Lung (tissue), 12 donors: ENCODE measurements around the gene PRPF19. TPM values are rescaled to one million over a fixed set of nuclear protein-coding genes. Genes with fewer than 3 reads are reported as not detected.

Experiments
- ATAC-seq: fragments of 200-7000 bp; cut with Tn5 transposase; one replicate; pipeline ENCODE4 v1.9.1; 2020; ENCODE audit warnings: moderate number of reproducible peaks; ENCODE audit not compliant: insufficient read depth, low FRiP score
- DNase-seq, 3 donors: peaks; one replicate each; pipeline ENCODE4 v3.0.0-alpha.2; 2013 to 2017
- H3K27ac ChIP-seq, 2 donors: one replicate each; pipeline ENCODE4 v1.5.1; 2013; ENCODE audit warnings: mild to moderate bottlenecking in 2 of 2, moderate library complexity in 2 of 2, control low read depth in 1 of 2, inconsistent platforms in 1 of 2, low read depth in 1 of 2, low read length in 1 of 2
- H3K27me3 ChIP-seq, 3 donors: one replicate each; pipeline ENCODE4 v1.5.1; 2013; ENCODE audit warnings: low read length in 2 of 3; ENCODE audit not compliant: control insufficient read depth in 3 of 3, insufficient read depth in 3 of 3
- H3K36me3 ChIP-seq, 4 donors: one replicate each; pipeline ENCODE4 v1.5.1; 2013; ENCODE audit warnings: low read length in 4 of 4, mild to moderate bottlenecking in 1 of 4, moderate library complexity in 1 of 4; ENCODE audit not compliant: control insufficient read depth in 4 of 4, insufficient read depth in 4 of 4
- H3K4me1 ChIP-seq, 5 donors: one replicate each; pipeline ENCODE4 v1.5.1; 2013; ENCODE audit warnings: low read length in 5 of 5, mild to moderate bottlenecking in 2 of 5, moderate library complexity in 1 of 5; ENCODE audit not compliant: control insufficient read depth in 5 of 5, insufficient read depth in 5 of 5
- H3K4me3 ChIP-seq: one replicate; pipeline ENCODE4 v1.5.1; 2013; ENCODE audit warnings: mild to moderate bottlenecking, control low read depth, moderate library complexity
- H3K9ac ChIP-seq, 2 donors: one replicate each; pipeline ENCODE4 v1.5.1; 2013; ENCODE audit warnings: low read length in 2 of 2, control low read depth in 1 of 2; ENCODE audit not compliant: insufficient read depth in 1 of 2
- H3K9me3 ChIP-seq, 4 donors: one replicate each; pipeline ENCODE4 v1.5.1; 2013; ENCODE audit warnings: low read length in 3 of 4, mild to moderate bottlenecking in 1 of 4, moderate library complexity in 1 of 4; ENCODE audit not compliant: control insufficient read depth in 4 of 4, insufficient read depth in 3 of 4
- WGBS, 2 donors: extraction: QIAGEN DNeasy Blood & Tissue Kit; methylation state at CpG; one replicate each; pipeline ENCODE4 v1.1.7; 2013; 5-methylcytosine and 5-hydroxymethylcytosine counted together
- polyA plus RNA-seq, 2 donors: library from polyadenylated mRNA; stranded (reverse); fragments of 200-250 nt; gene quantifications; one replicate each; pipeline ENCODE4 v1.2.1, GENCODE V29; 2013
- total RNA-seq, 2 donors: library from RNA; depleted of rRNA in 1 of 2; stranded (reverse); fragments of >200 nt in 1 of 2; gene quantifications; one replicate each; pipeline ENCODE4 v1.2.1, GENCODE V29; 2014 to 2021
- TF ChIP-seq, protein P1 (sequence below): IDR thresholded peaks from 2 replicates; pipeline ENCODE4 v1.5.1; 2012; ENCODE audit warnings: mild to moderate bottlenecking; ENCODE audit errors: control extremely low read depth, extremely low read depth
- donor health status: control.
- donor health status: control.
- donor health status: Bipolar disorder and iron deficiency.
- donor health status: healthy.
- donor health status: DM: yes; HTN: yes; CAD: no.

Gene PRPF19
- total and polyA plus RNA-seq, 4 donors = 49.0 to 79.0 (median 65.2) TPM

DNA sequence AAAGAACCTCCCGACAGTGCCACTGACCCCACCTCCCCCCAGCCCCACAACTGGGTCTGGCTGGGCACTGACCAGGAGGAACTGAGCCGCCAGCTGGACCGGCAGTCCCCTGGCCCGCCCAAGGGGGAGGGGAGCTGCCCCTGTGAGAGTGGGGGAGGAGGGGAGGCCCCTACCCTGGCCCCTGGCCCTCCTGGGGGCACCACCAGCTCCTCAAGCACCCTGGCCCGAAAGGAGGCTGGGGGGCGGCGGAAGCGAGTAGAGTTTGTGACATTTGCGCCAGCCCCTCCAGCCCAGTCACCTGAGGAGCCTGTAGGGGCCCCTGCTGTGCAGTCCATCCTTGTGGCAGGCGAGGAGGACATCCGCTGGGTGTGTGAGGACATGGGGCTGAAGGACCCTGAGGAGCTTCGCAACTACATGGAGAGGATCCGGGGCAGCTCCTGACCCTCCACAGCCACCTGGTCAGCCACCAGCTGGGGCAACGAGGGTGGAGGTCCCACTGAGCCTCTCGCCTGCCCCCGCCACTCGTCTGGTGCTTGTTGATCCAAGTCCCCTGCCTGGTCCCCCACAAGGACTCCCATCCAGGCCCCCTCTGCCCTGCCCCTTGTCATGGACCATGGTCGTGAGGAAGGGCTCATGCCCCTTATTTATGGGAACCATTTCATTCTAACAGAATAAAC lies 30.2 kb upstream of the PRPF19 start:
- H3K4me3 ChIP-seq = no peak overlapping the region
- no peak for DNase-seq
- WGBS, 2 donors = 86 to 88% methylated on average over 17 to 18 of the region's 18 CpGs
- no peaks in the 10 kb centered on the region for H3K27me3 ChIP-seq
- TF ChIP-seq, protein P1, sequence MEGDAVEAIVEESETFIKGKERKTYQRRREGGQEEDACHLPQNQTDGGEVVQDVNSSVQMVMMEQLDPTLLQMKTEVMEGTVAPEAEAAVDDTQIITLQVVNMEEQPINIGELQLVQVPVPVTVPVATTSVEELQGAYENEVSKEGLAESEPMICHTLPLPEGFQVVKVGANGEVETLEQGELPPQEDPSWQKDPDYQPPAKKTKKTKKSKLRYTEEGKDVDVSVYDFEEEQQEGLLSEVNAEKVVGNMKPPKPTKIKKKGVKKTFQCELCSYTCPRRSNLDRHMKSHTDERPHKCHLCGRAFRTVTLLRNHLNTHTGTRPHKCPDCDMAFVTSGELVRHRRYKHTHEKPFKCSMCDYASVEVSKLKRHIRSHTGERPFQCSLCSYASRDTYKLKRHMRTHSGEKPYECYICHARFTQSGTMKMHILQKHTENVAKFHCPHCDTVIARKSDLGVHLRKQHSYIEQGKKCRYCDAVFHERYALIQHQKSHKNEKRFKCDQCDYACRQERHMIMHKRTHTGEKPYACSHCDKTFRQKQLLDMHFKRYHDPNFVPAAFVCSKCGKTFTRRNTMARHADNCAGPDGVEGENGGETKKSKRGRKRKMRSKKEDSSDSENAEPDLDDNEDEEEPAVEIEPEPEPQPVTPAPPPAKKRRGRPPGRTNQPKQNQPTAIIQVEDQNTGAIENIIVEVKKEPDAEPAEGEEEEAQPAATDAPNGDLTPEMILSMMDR = no peak
- no peak for ATAC-seq
- peak overlapping the region; percentile 41 to 85 for H3K27ac ChIP-seq
- H3K9ac ChIP-seq = no peak overlapping the region
- no peaks in the 10 kb centered on the region for H3K9me3 ChIP-seq
- H3K4me1 ChIP-seq = peaks cover 0 to 14% (median 0%) of the 10 kb centered on the region in 5 donors
- H3K36me3 ChIP-seq = peaks cover 0 to 20% (median 6%) of the 10 kb centered on the region in 4 donors

DNA sequence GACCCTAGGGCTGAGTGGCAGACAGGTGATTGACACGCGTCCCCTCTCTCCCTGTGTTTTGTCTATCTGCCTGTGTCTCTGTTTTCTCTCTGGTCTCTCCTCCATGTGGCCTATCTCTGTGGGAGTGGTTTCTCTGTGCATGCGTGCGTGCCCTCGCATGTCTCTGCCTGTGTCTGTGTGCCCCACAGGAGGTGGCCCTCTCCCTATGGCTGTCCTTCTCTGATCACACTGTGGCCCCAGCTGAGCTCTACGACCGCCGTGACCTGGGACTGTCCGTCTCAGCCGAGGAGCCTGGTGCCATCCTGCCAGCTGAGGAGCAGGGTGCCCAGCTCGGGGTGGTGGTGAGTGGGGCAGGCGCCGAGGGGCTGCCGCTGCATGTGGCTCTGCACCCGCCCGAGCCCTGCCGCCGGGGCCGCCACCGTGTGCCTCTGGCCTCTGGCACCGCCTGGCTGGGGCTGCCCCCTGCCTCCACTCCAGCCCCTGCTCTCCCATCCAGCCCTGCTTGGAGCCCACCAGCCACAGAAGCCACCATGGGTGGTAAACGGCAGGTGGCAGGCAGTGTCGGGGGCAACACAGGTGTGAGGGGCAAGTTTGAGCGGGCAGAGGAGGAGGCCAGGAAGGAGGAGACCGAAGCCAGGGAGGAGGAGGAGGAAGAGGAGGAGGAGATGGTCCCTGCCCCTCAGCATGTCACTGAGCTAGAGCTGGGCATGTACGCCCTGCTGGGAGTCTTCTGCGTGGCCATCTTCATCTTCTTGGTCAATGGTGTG lies 29.5 kb upstream of the PRPF19 start:
- TF ChIP-seq, protein P1 = no peak
- Histone ChIP-seq H3K9ac (no peak overlapping the region), H3K4me1 (peaks cover 0 to 14% (median 0%) of the 10 kb centered on the region in 5 donors), H3K27ac (peak overlapping the region; percentile 20 to 41), H3K4me3 (no peak overlapping the region), H3K27me3 (no peaks in the 10 kb centered on the region), H3K9me3 (no peaks in the 10 kb centered on the region), H3K36me3 (peaks cover 0 to 14% (median 7%) of the 10 kb centered on the region in 4 donors)
- ATAC-seq (no peak), DNase-seq (no peak)
- 91 to 92% methylated on average over 23 to 27 of the region's 27 CpGs for WGBS, 2 donors

DNA sequence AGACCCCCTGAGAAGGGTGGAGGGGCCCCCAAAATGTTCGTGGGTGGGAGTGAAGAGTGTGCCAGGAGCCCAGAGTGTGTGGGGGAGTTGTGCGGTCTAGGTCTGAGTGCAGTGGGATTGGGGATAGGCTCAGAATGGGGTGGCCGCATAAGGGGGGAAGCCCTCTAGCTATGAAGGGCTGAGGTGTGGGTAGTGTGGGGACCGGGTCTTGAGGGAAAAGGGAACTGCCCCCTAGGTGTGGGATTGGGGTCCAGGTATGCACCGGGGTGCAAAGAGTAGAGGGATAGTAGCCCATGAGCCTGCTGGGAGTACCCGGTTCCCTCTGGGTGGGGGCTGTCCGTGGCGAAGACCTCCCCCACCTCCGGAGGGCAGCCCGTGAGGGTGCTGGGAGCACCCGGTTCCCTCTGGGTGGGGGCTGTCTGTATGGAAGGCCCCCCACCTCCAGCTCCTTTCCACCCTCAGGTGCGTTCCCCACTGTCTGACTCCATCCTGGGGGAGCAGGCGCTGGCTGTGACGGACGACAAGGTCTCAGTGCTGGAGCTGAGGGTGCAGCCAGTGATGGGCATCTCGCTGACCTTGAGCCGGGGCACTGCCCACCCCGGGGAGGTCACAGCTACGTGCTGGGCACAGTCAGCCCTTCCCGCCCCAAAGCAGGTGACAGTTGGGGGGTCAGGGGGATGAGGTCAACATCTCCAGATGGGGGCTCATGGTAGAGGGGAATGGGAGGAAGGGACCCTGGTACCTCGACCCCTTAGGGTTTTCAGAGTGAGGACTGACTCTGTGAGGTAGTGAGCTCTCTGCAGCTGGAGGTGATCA lies 28.6 kb upstream of the PRPF19 start:
- no peaks in the 10 kb centered on the region for H3K9me3 ChIP-seq

More for the DNA sequence above, 28.6 kb upstream of the PRPF19 start:
- H3K4me3 ChIP-seq = no peak overlapping the region
- ATAC-seq (no peak), DNase-seq (no peak)
- no peak overlapping the region for H3K9ac ChIP-seq
- H3K27me3 ChIP-seq = no peaks in the 10 kb centered on the region
- H3K27ac ChIP-seq = no peak overlapping the region
- peaks cover 0 to 13% (median 7%) of the 10 kb centered on the region in 4 donors for H3K36me3 ChIP-seq
- TF ChIP-seq, protein P1 = no peak
- H3K4me1 ChIP-seq = peaks cover 0 to 14% (median 0%) of the 10 kb centered on the region in 5 donors
- 89 to 93% methylated on average over 21 of the region's 21 CpGs for WGBS, 2 donors
